NB4 (cell line): ENCODE measurements around the gene ACTRT1.

Experiments
- DNase-seq: peaks from one replicate; pipeline ENCODE4 v3.0.0; 2010; ENCODE audit warnings: low read depth
- H3K4me3 ChIP-seq: one replicate; pipeline ENCODE4 v1.5.1; 2011; ENCODE audit warnings: mild to moderate bottlenecking, low read depth, low read length, moderate library complexity
- MYC ChIP-seq: IDR thresholded peaks from 2 replicates; pipeline ENCODE4 v1.6.1; 2011; ENCODE audit warnings: low read depth, low read length
- POLR2A ChIP-seq: IDR thresholded peaks from 2 replicates; pipeline ENCODE4 v1.6.1; 2011; ENCODE audit warnings: mild to moderate bottlenecking; ENCODE audit not compliant: insufficient read length; ENCODE audit errors: extremely low read depth
- TF ChIP-seq, protein P1 (sequence below): IDR thresholded peaks from 2 replicates; pipeline ENCODE4 v1.6.1; 2011; ENCODE audit warnings: low read depth, low read length
- TF ChIP-seq, protein P2 (sequence below): IDR thresholded peaks from one replicate; pipeline ENCODE4 v1.5.1; 2012; ENCODE audit warnings: low read depth, low read length

The ACTRT1 gene

DNA sequence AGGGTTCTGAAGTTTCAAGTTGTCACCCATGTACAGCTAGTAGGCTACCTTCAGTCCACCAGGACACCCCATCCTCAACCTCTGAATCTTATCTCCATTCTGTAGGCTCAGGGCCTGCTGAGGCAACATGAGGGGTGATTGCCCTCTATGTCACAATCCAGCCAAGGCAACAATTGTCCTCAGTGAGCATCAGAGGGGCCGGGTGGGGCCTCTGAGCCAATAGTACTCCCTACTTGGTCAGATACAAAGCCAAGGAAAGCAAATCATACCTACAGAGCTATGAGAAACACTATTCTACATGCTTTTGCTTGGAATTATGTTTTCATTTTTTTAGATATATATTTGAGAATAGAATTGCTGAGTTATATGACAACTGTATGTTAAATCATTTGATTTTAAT lies at the start of gene ACTRT1:
Gene ACTRT1 (minus strand): TSS at position 101 of the 400 bp plus-strand sequence. CDS start 197 bp downstream, outside the sequence.
- TF ChIP-seq POLR2A: no peak
- TF ChIP-seq, protein P1, sequence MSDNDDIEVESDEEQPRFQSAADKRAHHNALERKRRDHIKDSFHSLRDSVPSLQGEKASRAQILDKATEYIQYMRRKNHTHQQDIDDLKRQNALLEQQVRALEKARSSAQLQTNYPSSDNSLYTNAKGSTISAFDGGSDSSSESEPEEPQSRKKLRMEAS: no peak
- TF ChIP-seq MYC: no peak
- TF ChIP-seq, protein P2, sequence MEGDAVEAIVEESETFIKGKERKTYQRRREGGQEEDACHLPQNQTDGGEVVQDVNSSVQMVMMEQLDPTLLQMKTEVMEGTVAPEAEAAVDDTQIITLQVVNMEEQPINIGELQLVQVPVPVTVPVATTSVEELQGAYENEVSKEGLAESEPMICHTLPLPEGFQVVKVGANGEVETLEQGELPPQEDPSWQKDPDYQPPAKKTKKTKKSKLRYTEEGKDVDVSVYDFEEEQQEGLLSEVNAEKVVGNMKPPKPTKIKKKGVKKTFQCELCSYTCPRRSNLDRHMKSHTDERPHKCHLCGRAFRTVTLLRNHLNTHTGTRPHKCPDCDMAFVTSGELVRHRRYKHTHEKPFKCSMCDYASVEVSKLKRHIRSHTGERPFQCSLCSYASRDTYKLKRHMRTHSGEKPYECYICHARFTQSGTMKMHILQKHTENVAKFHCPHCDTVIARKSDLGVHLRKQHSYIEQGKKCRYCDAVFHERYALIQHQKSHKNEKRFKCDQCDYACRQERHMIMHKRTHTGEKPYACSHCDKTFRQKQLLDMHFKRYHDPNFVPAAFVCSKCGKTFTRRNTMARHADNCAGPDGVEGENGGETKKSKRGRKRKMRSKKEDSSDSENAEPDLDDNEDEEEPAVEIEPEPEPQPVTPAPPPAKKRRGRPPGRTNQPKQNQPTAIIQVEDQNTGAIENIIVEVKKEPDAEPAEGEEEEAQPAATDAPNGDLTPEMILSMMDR: no peak

DNA sequence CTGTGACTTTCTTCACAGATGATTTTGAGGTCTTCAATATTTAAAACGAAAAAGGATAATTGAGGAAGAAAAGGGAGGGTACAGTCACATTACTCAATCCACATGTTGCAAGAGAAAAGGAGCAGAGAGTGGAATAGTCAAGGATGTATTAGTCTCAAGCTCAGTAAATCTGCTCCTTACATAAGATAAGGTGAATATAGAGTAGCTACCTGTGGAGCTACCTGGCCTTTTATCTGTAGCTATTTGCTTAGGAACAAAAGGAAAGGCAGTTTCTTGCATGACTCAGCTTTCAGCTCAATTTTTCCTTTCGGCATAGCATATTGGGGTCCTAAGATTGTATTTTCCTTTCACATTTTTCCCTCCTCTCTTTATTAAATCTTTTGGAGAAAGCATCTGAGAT lies 26.3 kb upstream of the ACTRT1 start:
- no peak overlapping the region for H3K4me3 ChIP-seq
- TF ChIP-seq, protein P2: no peak
- TF ChIP-seq, protein P1: no peak
- TF ChIP-seq POLR2A (no peak), MYC (no peak)
- no peak for DNase-seq

More for the DNA sequence above, at the start of gene ACTRT1:
- no peak within 1 kb of the TSS for H3K4me3 ChIP-seq
- DNase-seq: no peak

DNA sequence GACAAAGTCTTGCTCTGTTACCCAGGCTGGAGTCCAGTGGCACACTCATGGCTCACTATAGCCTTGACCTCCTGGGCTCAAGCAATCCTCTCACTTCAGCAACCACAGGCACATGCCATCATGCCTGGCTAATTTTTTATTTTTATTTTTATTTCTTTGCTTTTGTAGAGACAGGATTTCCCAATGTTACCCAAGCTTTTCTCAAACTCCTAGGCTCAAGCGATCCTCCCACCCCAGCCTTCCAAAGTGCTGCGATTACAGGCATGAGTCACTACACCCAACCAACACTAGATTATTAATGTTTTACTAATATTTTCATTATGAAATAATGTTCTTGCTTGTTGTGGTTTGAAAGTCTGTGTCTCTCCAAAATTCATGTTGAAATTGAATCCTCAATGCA lies 5.2 kb upstream of the ACTRT1 start:
- no peak overlapping the region for H3K4me3 ChIP-seq
- no peak for DNase-seq
- TF ChIP-seq, protein P1: no peak
- TF ChIP-seq MYC (no peak), POLR2A (no peak)
- TF ChIP-seq, protein P2: no peak

DNA sequence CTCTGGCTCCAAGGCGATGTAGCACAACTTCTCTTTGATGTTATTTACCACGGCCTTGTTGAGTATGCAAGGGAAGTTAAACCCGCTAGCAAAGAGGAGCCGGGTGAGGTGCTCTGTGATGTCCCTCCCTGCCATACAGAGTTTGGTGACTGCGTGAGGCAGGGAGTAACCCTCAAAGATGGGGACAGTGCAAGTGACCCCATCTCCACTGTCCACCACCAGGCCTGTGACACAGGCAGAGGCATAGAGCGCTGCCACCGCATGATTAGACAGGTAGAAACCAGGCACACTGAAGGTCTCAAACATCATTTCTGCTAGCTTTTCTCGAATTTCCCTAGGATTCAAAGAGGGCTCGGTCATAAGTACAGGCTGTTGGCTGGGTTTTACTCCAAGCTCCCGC lies 677 bp downstream of the ACTRT1 start:
- no peak overlapping the region for H3K4me3 ChIP-seq
- DNase-seq: no peak
- TF ChIP-seq MYC (no peak), POLR2A (no peak)

DNA sequence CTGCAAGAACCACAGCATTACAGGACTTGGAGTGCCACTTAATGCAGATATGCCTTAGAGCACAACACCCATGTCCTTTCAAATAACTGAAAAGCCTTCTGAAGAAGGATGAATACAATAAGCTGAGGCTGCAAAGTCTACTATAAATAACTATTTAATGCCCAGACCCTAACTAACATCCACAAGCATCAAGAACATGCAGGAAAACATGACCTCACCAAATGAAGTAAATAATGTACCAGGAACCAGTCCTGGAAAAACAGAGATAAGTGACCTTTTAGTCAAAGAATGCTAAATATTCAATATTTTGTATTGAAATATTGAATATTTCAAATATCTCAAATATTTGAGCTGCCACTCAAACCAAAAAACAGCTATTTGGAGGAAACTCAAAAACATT lies 16.9 kb downstream of the ACTRT1 start:
- no peak overlapping the region for H3K4me3 ChIP-seq
- TF ChIP-seq, protein P1: no peak
- TF ChIP-seq POLR2A (no peak), MYC (no peak)
- no peak for DNase-seq

DNA sequence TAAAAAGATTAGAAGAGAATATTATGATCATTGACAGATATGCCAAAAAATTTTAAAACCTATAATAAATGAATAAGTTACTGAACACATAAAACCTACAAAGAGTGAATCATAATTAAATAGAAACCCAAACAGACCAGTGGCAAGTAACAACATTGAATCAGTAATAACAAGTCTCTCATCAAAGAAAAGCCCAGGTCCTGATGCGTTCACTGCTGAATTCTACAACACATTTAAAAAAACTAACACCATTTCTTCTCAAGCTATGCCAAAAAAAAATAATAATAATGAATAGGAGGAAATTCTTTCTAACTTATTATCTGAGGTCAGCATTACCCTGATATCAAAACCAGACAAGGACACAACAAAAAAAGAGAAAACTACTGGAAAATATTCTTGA lies 30.6 kb downstream of the ACTRT1 start:
- TF ChIP-seq MYC (no peak), POLR2A (no peak)
- no peak overlapping the region for H3K4me3 ChIP-seq
- DNase-seq: no peak

DNA sequence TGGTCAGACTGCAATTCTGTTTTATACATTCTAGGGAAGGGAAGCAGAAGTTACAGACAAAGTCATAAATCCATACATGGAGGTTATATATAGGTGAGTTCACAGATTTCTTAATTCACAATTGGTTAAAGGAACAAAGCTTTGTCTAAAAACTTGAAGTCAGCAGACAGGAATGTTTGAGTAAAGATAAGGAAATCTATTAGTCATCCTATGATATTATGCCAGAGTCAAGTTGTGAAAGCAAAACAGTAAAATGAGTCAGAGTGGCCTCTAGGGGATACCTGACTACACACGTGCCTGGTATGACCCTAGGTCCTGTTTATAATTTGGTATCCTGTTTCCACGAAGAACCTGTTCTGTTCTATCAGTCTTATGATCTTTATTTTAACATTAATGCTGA lies 31.5 kb downstream of the ACTRT1 start:
- peak; percentile 2 for DNase-seq
- TF ChIP-seq, protein P2: no peak
- TF ChIP-seq, protein P1: no peak
- TF ChIP-seq POLR2A: no peak
- TF ChIP-seq MYC: no peak
- no peak overlapping the region for H3K4me3 ChIP-seq
